ENCODE data around the gene ENSA. TPM values are rescaled to one million over a fixed set of nuclear protein-coding genes. Genes with fewer than 3 reads are reported as not detected.

ENSA gene
- polyA plus RNA-seq, 2 of the 4 experiments (the other 2 are of a cell fraction) = 67.9 to 128 TPM

DNA sequence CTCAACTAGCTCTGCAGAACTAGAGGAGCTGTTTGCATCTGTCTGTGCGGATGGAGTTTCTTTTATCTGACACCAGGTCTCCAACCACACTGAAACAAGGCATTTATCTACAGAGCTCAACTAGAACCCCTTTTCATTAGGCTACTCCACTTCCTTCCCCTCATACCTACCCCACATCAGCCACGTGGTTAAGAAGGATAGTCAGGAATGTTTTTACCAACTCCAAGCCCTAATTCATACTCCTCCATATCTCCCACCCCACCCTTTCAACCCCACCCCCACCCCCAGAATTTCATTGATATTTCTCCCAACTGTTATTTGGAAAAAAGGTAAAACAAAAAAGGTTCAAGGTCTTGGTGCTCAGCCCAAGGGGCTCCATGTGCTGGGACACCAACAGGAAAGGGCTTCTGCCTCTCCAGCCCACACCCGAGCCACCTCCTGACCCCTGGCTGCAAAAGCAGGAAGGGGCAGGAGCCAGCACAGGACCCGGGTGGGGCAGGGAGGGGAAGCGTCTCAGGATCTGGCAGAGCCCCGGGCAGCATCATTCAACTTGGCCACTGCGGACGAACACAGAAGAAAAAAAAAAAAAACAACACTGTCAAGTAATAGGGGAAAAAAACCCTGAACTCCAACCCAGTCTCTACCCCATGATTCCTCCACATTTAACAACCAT is 7.0 kb downstream of the ENSA start:
- no peak for FAIRE-seq
- ATAC-seq = no peak
- H3K9me3 ChIP-seq = no peaks in the 10 kb centered on the region
- DNase-seq (ENCODE audit: low read depth in 1 of 2, low spot score in 1 of 2) = no peak
- peak overlapping the region in 1 of 2 experiments; percentile 23; a peak in 3 of 6 replicates for H3K27ac ChIP-seq
- no peak for TF ChIP-seq RARB (CRISPR knock-in tag; IDR thresholded peaks at IDR 0.05)
- TF ChIP-seq BHLHE40 (IDR thresholded peaks at IDR 0.05; ENCODE audit: low read depth, low read length) = no peak
- TF ChIP-seq POLR2A (IDR thresholded peaks at IDR 0.05; ENCODE audit: low read length) = no peak
- no peak for TF ChIP-seq MYC (IDR thresholded peaks at IDR 0.05; ENCODE audit: borderline replicate concordance, low read length)
- no peak for TF ChIP-seq HDAC2 (IDR thresholded peaks at IDR 0.05)
- TF ChIP-seq, protein P1, sequence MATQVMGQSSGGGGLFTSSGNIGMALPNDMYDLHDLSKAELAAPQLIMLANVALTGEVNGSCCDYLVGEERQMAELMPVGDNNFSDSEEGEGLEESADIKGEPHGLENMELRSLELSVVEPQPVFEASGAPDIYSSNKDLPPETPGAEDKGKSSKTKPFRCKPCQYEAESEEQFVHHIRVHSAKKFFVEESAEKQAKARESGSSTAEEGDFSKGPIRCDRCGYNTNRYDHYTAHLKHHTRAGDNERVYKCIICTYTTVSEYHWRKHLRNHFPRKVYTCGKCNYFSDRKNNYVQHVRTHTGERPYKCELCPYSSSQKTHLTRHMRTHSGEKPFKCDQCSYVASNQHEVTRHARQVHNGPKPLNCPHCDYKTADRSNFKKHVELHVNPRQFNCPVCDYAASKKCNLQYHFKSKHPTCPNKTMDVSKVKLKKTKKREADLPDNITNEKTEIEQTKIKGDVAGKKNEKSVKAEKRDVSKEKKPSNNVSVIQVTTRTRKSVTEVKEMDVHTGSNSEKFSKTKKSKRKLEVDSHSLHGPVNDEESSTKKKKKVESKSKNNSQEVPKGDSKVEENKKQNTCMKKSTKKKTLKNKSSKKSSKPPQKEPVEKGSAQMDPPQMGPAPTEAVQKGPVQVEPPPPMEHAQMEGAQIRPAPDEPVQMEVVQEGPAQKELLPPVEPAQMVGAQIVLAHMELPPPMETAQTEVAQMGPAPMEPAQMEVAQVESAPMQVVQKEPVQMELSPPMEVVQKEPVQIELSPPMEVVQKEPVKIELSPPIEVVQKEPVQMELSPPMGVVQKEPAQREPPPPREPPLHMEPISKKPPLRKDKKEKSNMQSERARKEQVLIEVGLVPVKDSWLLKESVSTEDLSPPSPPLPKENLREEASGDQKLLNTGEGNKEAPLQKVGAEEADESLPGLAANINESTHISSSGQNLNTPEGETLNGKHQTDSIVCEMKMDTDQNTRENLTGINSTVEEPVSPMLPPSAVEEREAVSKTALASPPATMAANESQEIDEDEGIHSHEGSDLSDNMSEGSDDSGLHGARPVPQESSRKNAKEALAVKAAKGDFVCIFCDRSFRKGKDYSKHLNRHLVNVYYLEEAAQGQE (IDR thresholded peaks at IDR 0.05) = no peak
- TF ChIP-seq KDM1A (IDR thresholded peaks at IDR 0.05; ENCODE audit: low read depth) = no peak
- no peak overlapping the region for H3K4me2 ChIP-seq
- WGBS (ENCODE audit: missing lambda C conversion rate) = 71% methylated on average over 8 of the region's 8 CpGs
- POLR2A ChIA-PET = interaction anchor here (2.7 kb wide), 1 partner anchor 44 kb away, joined by 15 read pairs; the partner anchor contains the start of gene MCL1
- CTCF ChIA-PET = interaction anchor here (0.6 to 15.3 kb wide), 6 partner anchors 12 to 367 kb away, joined by 3 to 210 read pairs (median 14); partner anchors contain the start of gene MCL1
- no peak overlapping the region for H3K4me3 ChIP-seq
- H3K4me1 ChIP-seq = peaks cover 16% of the 10 kb centered on the region

DNA sequence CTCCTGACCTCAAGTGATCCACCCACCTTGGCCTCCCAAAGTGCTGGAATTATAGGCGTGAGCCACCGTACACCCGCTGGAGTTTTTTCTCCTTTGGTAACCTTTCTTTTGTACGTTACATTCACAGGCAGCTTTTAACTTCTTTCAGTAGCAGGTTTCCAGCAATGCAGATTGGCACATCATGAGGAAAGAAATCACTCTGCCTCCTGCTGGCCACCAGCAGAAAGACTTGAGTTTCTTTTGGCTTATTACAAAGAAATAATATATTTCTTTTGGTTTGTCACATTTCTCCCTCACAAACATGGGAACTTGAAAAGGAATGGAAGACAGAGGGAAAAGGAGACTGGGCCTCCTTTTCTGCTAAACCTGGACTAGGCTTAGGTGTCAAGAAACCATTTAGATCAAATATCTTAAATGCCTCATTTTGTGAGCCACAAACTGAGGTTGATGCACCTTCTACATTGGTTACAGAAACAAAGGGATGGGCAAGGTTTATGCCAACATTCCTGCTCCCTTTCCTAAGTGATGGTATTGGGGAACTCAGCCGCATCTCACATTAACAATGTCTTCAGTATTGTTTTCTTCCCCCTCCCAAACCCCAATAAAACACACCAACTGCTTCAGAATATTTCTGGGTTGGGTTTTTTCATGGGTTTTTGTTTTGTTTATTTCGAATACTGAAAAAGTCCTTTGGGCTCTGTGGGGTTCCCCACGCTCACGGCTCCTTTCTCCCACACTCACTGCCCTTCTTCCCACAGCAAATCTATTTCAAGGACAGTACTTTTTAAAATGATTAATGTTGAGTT is 7.7 kb downstream of the ENSA start:
- DNase-seq (ENCODE audit: low read depth in 1 of 2, low spot score in 1 of 2) (peak; percentile 62 to 64), FAIRE-seq (no peak)
- peak overlapping the region in 1 of 2 experiments; percentile 50; a peak in 5 of 6 replicates for H3K27ac ChIP-seq
- TF ChIP-seq, protein P2, sequence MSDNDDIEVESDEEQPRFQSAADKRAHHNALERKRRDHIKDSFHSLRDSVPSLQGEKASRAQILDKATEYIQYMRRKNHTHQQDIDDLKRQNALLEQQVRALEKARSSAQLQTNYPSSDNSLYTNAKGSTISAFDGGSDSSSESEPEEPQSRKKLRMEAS (IDR thresholded peaks at IDR 0.05) = no peak
- no peak for TF ChIP-seq FOXS1 (CRISPR knock-in tag; IDR thresholded peaks at IDR 0.05)
- TF ChIP-seq RAD21 (conservative IDR thresholded peaks at IDR 0.05 in 1 of 2, IDR thresholded peaks at IDR 0.05 in 1 of 2) = peak; percentile 60 to 61
- TF ChIP-seq, protein P3, sequence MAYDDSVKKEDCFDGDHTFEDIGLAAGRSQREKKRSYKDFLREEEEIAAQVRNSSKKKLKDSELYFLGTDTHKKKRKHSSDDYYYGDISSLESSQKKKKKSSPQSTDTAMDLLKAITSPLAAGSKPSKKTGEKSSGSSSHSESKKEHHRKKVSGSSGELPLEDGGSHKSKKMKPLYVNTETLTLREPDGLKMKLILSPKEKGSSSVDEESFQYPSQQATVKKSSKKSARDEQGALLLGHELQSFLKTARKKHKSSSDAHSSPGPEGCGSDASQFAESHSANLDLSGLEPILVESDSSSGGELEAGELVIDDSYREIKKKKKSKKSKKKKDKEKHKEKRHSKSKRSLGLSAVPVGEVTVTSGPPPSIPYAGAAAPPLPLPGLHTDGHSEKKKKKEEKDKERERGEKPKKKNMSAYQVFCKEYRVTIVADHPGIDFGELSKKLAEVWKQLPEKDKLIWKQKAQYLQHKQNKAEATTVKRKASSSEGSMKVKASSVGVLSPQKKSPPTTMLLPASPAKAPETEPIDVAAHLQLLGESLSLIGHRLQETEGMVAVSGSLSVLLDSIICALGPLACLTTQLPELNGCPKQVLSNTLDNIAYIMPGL (CRISPR knock-in tag; IDR thresholded peaks at IDR 0.05; ENCODE audit: borderline replicate concordance) = no peak
- no peak for TF ChIP-seq NR3C1 (IDR thresholded peaks at IDR 0.05)
- TF ChIP-seq, protein P4, sequence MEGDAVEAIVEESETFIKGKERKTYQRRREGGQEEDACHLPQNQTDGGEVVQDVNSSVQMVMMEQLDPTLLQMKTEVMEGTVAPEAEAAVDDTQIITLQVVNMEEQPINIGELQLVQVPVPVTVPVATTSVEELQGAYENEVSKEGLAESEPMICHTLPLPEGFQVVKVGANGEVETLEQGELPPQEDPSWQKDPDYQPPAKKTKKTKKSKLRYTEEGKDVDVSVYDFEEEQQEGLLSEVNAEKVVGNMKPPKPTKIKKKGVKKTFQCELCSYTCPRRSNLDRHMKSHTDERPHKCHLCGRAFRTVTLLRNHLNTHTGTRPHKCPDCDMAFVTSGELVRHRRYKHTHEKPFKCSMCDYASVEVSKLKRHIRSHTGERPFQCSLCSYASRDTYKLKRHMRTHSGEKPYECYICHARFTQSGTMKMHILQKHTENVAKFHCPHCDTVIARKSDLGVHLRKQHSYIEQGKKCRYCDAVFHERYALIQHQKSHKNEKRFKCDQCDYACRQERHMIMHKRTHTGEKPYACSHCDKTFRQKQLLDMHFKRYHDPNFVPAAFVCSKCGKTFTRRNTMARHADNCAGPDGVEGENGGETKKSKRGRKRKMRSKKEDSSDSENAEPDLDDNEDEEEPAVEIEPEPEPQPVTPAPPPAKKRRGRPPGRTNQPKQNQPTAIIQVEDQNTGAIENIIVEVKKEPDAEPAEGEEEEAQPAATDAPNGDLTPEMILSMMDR (IDR thresholded peaks at IDR 0.05) = peak; percentile 66
- TF ChIP-seq JUN (IDR thresholded peaks at IDR 0.05) = 0 out of 5 replicates have a peak, but pooled peaks of 1 of the 2 experiments have one; percentile 26
- TF ChIP-seq BHLHE40 (IDR thresholded peaks at IDR 0.05; ENCODE audit: low read depth, low read length) = no peak
- no peak for TF ChIP-seq POLR2AphosphoS2 (conservative IDR thresholded peaks at IDR 0.05; ENCODE audit: low read length)
- TF ChIP-seq ZNF302 (CRISPR knock-in tag; IDR thresholded peaks at IDR 0.05) = no peak
- no peak for TF ChIP-seq HOXB13 (CRISPR knock-in tag; IDR thresholded peaks at IDR 0.05; ENCODE audit: low read depth)
- TF ChIP-seq SMC3 (IDR thresholded peaks at IDR 0.05) = peak; percentile 76
- peak in 1 of 2 experiments; percentile 47; a peak in 1 of 4 replicates for TF ChIP-seq CEBPB (IDR thresholded peaks at IDR 0.05)
- no peak for TF ChIP-seq EP300 (IDR thresholded peaks at IDR 0.05)
- TF ChIP-seq, protein P5, sequence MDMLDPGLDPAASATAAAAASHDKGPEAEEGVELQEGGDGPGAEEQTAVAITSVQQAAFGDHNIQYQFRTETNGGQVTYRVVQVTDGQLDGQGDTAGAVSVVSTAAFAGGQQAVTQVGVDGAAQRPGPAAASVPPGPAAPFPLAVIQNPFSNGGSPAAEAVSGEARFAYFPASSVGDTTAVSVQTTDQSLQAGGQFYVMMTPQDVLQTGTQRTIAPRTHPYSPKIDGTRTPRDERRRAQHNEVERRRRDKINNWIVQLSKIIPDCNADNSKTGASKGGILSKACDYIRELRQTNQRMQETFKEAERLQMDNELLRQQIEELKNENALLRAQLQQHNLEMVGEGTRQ (IDR thresholded peaks at IDR 0.05) = no peak
- no peak for TF ChIP-seq EHMT2 (IDR thresholded peaks at IDR 0.05; ENCODE audit: low read depth)

More for the DNA sequence above, 7.7 kb downstream of the ENSA start:
- ATAC-seq = peak in 1 of 2 experiments; percentile 35; a peak in 2 of 6 replicates
- 79% methylated on average over 8 of the region's 8 CpGs for WGBS (ENCODE audit: missing lambda C conversion rate)
- Histone ChIP-seq H3K4me3 (no peak overlapping the region), H3K9me3 (no peaks in the 10 kb centered on the region), H3K4me2 (no peak overlapping the region), H3K4me1 (peaks cover 16% of the 10 kb centered on the region)
- ChIA-PET CTCF (interaction anchor here (0.6 to 15.3 kb wide), 13 partner anchors 8 to 191 kb away, joined by 3 to 210 read pairs (median 5); partner anchors contain the start of genes ENSA and MCL1), POLR2A (interaction anchor here (0.7 to 2.7 kb wide), 2 partner anchors 8 to 43 kb away, joined by 5 to 15 read pairs; partner anchors contain the start of genes ENSA and MCL1)

All from A549 (cell line).